ENCODE data around the gene MEAK7.

- no peak for TF ChIP-seq CTCF (IDR thresholded peaks at IDR 0.05)
- TF ChIP-seq POLR2A (IDR thresholded peaks at IDR 0.05): no peak
- no peak for TF ChIP-seq POLR2AphosphoS5 (IDR thresholded peaks at IDR 0.05; ENCODE audit: insufficient read depth in 1 of 2, low read depth in 1 of 2)
Measured at GRCh38 chr16:84464116-84464515, 40.3 kb downstream of the MEAK7 start.
